GM23248 (cell line): ENCODE results near the gene HRH1. TPM values are rescaled to one million over a fixed set of nuclear protein-coding genes. Genes with fewer than 3 reads are reported as not detected.

Experiments used
- DNase-seq: peaks from one replicate; pipeline ENCODE4 v3.0.0-alpha.2; 2015
- H2AFZ ChIP-seq: fragments of 200-600 bp; sonication (generic); 2 replicates; pipeline ENCODE4 v1.6.1; 2016; ENCODE audit warnings: antibody characterized with exemption
- H3F3A ChIP-seq: fragments of 200-600 bp; sonication (generic); 2 replicates; pipeline ENCODE4 v1.6.1; 2016; ENCODE audit warnings: mild to moderate bottlenecking, antibody characterized with exemption, mixed run types; ENCODE audit not compliant: insufficient read depth
- H3K27ac ChIP-seq: fragments of 200-600 bp; sonication (generic); 2 replicates; pipeline ENCODE4 v1.5.1; 2016; ENCODE audit warnings: mild to moderate bottlenecking
- H3K27me3 ChIP-seq: fragments of 200-600 bp; sonication (generic); replicated peaks from 2 replicates; pipeline ENCODE4 v1.6.1; 2016; ENCODE audit warnings: mild to moderate bottlenecking; ENCODE audit not compliant: insufficient read depth
- H3K36me3 ChIP-seq: fragments of 200-600 bp; sonication (generic); 2 replicates; pipeline ENCODE4 v1.6.1; 2016; ENCODE audit warnings: low read depth, mild to moderate bottlenecking
- H3K4me1 ChIP-seq: fragments of 200-600 bp; sonication (generic); 2 replicates; pipeline ENCODE4 v1.6.1; 2016; ENCODE audit warnings: mild to moderate bottlenecking; ENCODE audit not compliant: insufficient read depth
- H3K4me2 ChIP-seq: fragments of 200-600 bp; sonication (generic); one replicate; pipeline ENCODE4 v1.6.1; 2016; ENCODE audit warnings: mild to moderate bottlenecking; ENCODE audit not compliant: unreplicated experiment
- H3K4me3 ChIP-seq: fragments of 200-600 bp; sonication (generic); 2 replicates; pipeline ENCODE4 v1.5.1; 2016; ENCODE audit warnings: mild to moderate bottlenecking
- H3K79me2 ChIP-seq: fragments of 200-600 bp; sonication (generic); 2 replicates; pipeline ENCODE4 v1.6.1; 2016; ENCODE audit warnings: mild to moderate bottlenecking; ENCODE audit not compliant: insufficient read depth
- H3K9ac ChIP-seq: fragments of 200-600 bp; sonication (generic); 2 replicates; pipeline ENCODE4 v1.6.1; 2016; ENCODE audit warnings: mild to moderate bottlenecking
- H3K9me2 ChIP-seq: fragments of 200-600 bp; sonication (generic); 2 replicates; pipeline ENCODE4 v1.6.1; 2016; ENCODE audit warnings: mixed run types, mild to moderate bottlenecking, moderate library complexity; ENCODE audit not compliant: insufficient read depth
- H3K9me3 ChIP-seq: fragments of 200-600 bp; sonication (generic); one replicate; pipeline ENCODE4 v1.6.1; 2017; ENCODE audit warnings: low read depth
- H4K20me1 ChIP-seq: fragments of 200-600 bp; sonication (generic); 2 replicates; pipeline ENCODE4 v1.6.0; 2016; ENCODE audit not compliant: insufficient read depth
- EZH2 ChIP-seq: fragments of 200-600 bp; sonication (generic); IDR thresholded peaks from 2 replicates; pipeline ENCODE4 v1.6.1; 2018; ENCODE audit warnings: antibody characterized with exemption, mild to moderate bottlenecking; ENCODE audit not compliant: insufficient read depth, poor library complexity, severe bottlenecking
- EZH2phosphoT487 ChIP-seq: fragments of 200-600 bp; sonication (generic); IDR thresholded peaks from 2 replicates; pipeline ENCODE4 v1.6.1; 2018; ENCODE audit warnings: antibody characterized with exemption, moderate library complexity, mild to moderate bottlenecking, low read depth; ENCODE audit not compliant: insufficient read depth
- WGBS, 2 experiments: methylation state at CpG; one replicate each; pipeline ENCODE4 v1.1.6; 2015 to 2017; ENCODE audit warnings: low lambda C conversion rate in 2 of 2, low coverage in 1 of 2; ENCODE audit errors: missing lambda C conversion rate in 2 of 2; 5-methylcytosine and 5-hydroxymethylcytosine counted together
- in situ Hi-C: fragments of 300-500 bp; cut with MboI; formaldehyde crosslinking; loops from 2 replicates; pipeline ENCODE4 v1.15.0; 2020
- polyA plus RNA-seq: library from polyadenylated mRNA; unstranded; fragments of >200 nt; fragmentation: Nextera tagmentation; extraction: Ambion mirVana; gene quantifications from 2 replicates; pipeline ENCODE4 v1.2.1, GENCODE V29; 2016
- small RNA-seq: library from RNA; depleted of rRNA; stranded (forward); fragments of <200 nt; gene quantifications from one replicate; pipeline ENCODE3, GENCODE V24; 2014; ENCODE audit warnings: low read depth, low replicate concordance
- total RNA-seq: library from RNA; depleted of rRNA; stranded (reverse); fragments of >200 nt; shearing (Covaris generic); gene quantifications from 2 replicates; pipeline ENCODE4 v1.2.3, GENCODE V29; 2014; rRNA removed

HRH1 gene
- total and polyA plus RNA-seq, 2 experiments from 2014 or later: 7.1 to 9.0 TPM

DNA sequence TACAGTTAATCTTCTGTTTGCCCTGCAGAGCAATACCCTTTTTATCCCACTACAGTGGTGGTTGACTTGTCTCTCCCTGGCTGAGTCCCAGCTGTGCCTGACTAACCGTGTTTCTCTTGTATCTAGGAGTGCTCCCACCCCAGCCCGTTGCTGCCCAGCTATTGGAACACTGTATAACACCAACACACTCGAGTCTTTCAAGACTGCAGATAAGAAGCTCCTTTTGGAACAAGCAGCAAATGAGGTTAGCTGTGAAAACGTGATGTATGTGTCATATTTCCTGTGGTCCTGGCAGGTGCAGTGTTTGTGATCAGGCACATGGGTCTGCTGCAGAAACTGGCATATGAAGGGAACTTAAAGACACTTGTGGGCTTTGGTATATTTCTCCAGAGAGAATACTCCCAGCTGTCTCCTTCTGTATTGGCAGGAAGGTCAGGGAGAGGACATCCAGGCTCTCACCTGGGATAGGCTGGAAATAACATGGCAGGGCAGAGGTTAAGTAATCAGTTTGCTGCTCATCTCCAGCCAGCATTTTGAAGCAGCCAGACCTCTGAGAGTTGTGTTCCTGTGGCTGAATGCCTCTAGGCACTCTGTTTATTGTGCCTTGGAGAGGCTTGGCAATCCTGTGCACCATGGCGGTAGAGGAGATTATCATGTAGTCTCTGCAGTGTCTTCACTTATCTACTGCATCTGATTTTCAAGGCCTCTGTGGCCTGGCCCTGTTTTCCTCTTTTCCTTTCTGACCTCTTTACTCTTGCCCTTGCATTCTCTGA lies 152.7 kb downstream of the HRH1 start:
- no peaks in the 10 kb centered on the region for H3K27me3 ChIP-seq
- WGBS, 2 experiments: 49 to 50% methylated on average over 5 of the region's 5 CpGs
- no peaks in the 10 kb centered on the region for H3K9me3 ChIP-seq
- no peak overlapping the region for H3K9ac ChIP-seq
- TF ChIP-seq EZH2: no peak
- no peak for TF ChIP-seq EZH2phosphoT487
- no peak overlapping the region for H3K27ac ChIP-seq
- H3K4me3 ChIP-seq: no peak overlapping the region
- H4K20me1 ChIP-seq: no peaks in the 10 kb centered on the region
- no peak overlapping the region for H2AFZ ChIP-seq
- H3F3A ChIP-seq: no peaks in the 10 kb centered on the region
- H3K79me2 ChIP-seq: 0 out of 2 replicates have a peak, but pooled peaks cover 5% of the 10 kb centered on the region
- no peak overlapping the region for H3K4me2 ChIP-seq
- DNase-seq: no peak
- peaks cover 36% of the 10 kb centered on the region for H3K36me3 ChIP-seq
- peaks cover 8% of the 10 kb centered on the region; the same call in 1 of the 2 replicates for H3K4me1 ChIP-seq
- no peaks in the 10 kb centered on the region for H3K9me2 ChIP-seq
- in situ Hi-C loops: no loop called here

- peaks cover 8% of the 10 kb centered on the region; the same call in 1 of the 2 replicates for H3K4me1 ChIP-seq
- no peak overlapping the region for H3K4me2 ChIP-seq
- no peaks in the 10 kb centered on the region for H3F3A ChIP-seq
- H3K9ac ChIP-seq: no peak overlapping the region
- no peaks in the 10 kb centered on the region for H3K9me2 ChIP-seq
- H3K9me3 ChIP-seq: no peaks in the 10 kb centered on the region
- in situ Hi-C loops: no loop called here
- peaks cover 45% of the 10 kb centered on the region for H3K36me3 ChIP-seq
- H3K27me3 ChIP-seq: no peaks in the 10 kb centered on the region
- H4K20me1 ChIP-seq: no peaks in the 10 kb centered on the region
- 47 to 57% methylated on average over 6 of the region's 6 CpGs for WGBS, 2 experiments
- no peak overlapping the region for H3K27ac ChIP-seq
- peak; percentile 33 for DNase-seq
- 0 out of 2 replicates have a peak, but pooled peaks cover 6% of the 10 kb centered on the region for H3K79me2 ChIP-seq
- no peak overlapping the region for H3K4me3 ChIP-seq
- TF ChIP-seq EZH2phosphoT487 (no peak), EZH2 (no peak)
- H2AFZ ChIP-seq: no peak overlapping the region
Measured at GRCh38 chr3:11307830-11308432, 153.6 kb downstream of the HRH1 start.

DNA sequence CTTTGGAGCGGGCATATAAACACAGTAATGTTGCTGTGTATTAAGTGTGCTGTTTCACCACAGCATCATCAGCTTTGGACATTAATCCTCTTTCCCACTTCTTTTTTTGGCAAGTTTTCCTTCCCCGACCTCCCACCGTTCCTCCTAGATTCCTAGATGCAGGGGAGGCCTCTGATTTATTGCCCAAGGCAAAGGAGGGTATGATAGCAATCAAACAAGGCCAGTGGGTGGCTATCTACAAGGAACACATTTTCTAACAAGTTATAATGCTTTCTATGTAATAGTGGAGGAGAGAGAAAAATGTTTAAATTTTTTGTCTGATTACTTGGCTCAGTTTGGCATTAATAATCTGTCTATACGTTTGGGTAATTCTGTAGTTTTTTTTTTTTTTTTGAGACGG lies 156.0 kb downstream of the HRH1 start:
- Histone ChIP-seq H3K27me3 (no peaks in the 10 kb centered on the region), H3K4me2 (no peak overlapping the region), H3K79me2 (0 out of 2 replicates have a peak, but pooled peaks cover 6% of the 10 kb centered on the region), H3K4me1 (peaks cover 6% of the 10 kb centered on the region; the same call in 1 of the 2 replicates), H3K9me2 (no peaks in the 10 kb centered on the region), H2AFZ (no peak overlapping the region), H3K4me3 (no peak overlapping the region), H3F3A (no peaks in the 10 kb centered on the region), H3K9ac (no peak overlapping the region), H3K27ac (no peak overlapping the region), H3K9me3 (no peaks in the 10 kb centered on the region), H3K36me3 (peaks cover 58% of the 10 kb centered on the region), H4K20me1 (no peaks in the 10 kb centered on the region)
- in situ Hi-C loops: no loop called here
- WGBS, 2 experiments: 88 to 95% methylated on average over 5 of the region's 5 CpGs
- DNase-seq: no peak
- TF ChIP-seq EZH2phosphoT487: no peak
- TF ChIP-seq EZH2: no peak

GRCh38 chr3:11312166-11312565 lies 157.9 kb downstream of the HRH1 start:
- H3K9ac ChIP-seq: no peak overlapping the region
- no peak overlapping the region for H3K4me2 ChIP-seq
- H3K36me3 ChIP-seq: peaks cover 71% of the 10 kb centered on the region
- H3K9me2 ChIP-seq: no peaks in the 10 kb centered on the region
- H3K79me2 ChIP-seq: 0 out of 2 replicates have a peak, but pooled peaks cover 6% of the 10 kb centered on the region
- no peak overlapping the region for H2AFZ ChIP-seq
- in situ Hi-C loops: no loop called here
- no peak overlapping the region for H3K27ac ChIP-seq
- H3K4me3 ChIP-seq: no peak overlapping the region
- peak; percentile 9 for DNase-seq
- H4K20me1 ChIP-seq: no peaks in the 10 kb centered on the region
- H3K9me3 ChIP-seq: no peaks in the 10 kb centered on the region
- TF ChIP-seq EZH2phosphoT487 (no peak), EZH2 (no peak)
- no peaks in the 10 kb centered on the region for H3F3A ChIP-seq
- 77% methylated on average over 5 of the region's 5 CpGs for WGBS, 2 experiments
- no peaks in the 10 kb centered on the region for H3K27me3 ChIP-seq
- H3K4me1 ChIP-seq: no peaks in the 10 kb centered on the region

Small RNA genes lying within 50 kb of the gene (small RNA-seq; reads per million reads assigned to genes)
- not detected for gene AC083855.1

Other genes starting within 250 kb of the HRH1 start
- not detected in 2 replicates for gene SLC6A1, start 161.7 kb upstream of the HRH1 start, total RNA-seq
- not detected in 2 replicates for gene SLC6A1, start 161.7 kb upstream of the HRH1 start, polyA plus RNA-seq
- 44.8 and 67.5 TPM in 2 replicates for gene ATG7, start 117.9 kb downstream of the HRH1 start, total RNA-seq
- gene ATG7, start 117.9 kb downstream of the HRH1 start, polyA plus RNA-seq: 40.5 and 42.2 TPM in 2 replicates